HFFc6 (cell line): ENCODE data around the gene LUZP2. TPM values are rescaled to one million over a fixed set of nuclear protein-coding genes. Genes with fewer than 3 reads are reported as not detected.

ENCODE experiments used
- DNase-seq: peaks from one replicate; pipeline ENCODE4 v3.0.0-alpha.2; 2018
- H3K27ac Mint-ChIP-seq: 2 replicates; pipeline ENCODE4 v1.8.0; 2020; ENCODE audit warnings: mild to moderate bottlenecking, mixed read lengths
- H3K27me3 Mint-ChIP-seq: 2 replicates; pipeline ENCODE4 v1.8.0; 2021; ENCODE audit warnings: mild to moderate bottlenecking, moderate library complexity, mixed read lengths; ENCODE audit not compliant: insufficient read depth
- H3K36me3 Mint-ChIP-seq: 2 replicates; pipeline ENCODE4 v1.8.0; 2021; ENCODE audit warnings: low read depth, mixed read lengths
- H3K4me1 Mint-ChIP-seq: 2 replicates; pipeline ENCODE4 v1.8.0; 2020; ENCODE audit warnings: low read depth, mixed read lengths
- H3K4me3 Mint-ChIP-seq: 2 replicates; pipeline ENCODE4 v1.8.0; 2020; ENCODE audit warnings: mild to moderate bottlenecking, moderate library complexity, mixed read lengths
- H3K9me3 Mint-ChIP-seq: 2 replicates; pipeline ENCODE4 v1.8.0; 2020; ENCODE audit warnings: mild to moderate bottlenecking, mixed read lengths
- total RNA-seq, 6 experiments: library from RNA; stranded (reverse); fragmentation: NEBNext Ultra II Directional; extraction: Animal tissue kit (Norgen Biotek cat#: 25700); gene quantifications; 2 replicates in 1 of 6; 3 replicates in 5 of 6; pipeline ENCODE4 v1.2.3, GENCODE V29; 2021
- TF ChIP-seq, protein P1 (sequence below): fragments of 200-600 bp; sonication (generic); IDR thresholded peaks from 2 replicates; pipeline ENCODE4 v1.5.0; 2021; ENCODE audit warnings: antibody characterized with exemption, mild to moderate bottlenecking

Gene LUZP2
- total RNA-seq, 6 experiments from 2014 or later = not detected

DNA sequence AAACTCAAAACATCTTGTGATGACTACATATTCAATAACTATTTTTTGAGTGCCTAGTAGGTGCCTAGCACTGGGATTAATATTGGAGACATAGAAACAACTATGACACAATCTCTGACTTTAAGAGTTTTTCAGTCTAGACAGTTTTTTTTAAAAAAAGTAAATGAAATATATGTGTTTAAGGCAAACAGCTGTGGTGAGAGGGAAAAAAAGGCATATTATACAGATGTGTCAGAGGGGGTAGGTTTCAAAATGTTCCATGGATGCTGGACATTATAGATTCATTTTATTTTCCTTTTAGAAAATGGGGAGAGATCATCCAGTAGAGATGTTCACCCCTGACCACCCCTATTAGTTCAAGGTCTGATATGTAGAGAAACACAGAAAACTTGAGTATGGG is 90.8 kb downstream of the LUZP2 start:
- Mint-ChIP-seq H3K4me3 (no peak overlapping the region; the same call in 1 of the 2 replicates), H3K9me3 (peaks cover 9% of the 10 kb centered on the region; the same call in 1 of the 2 replicates), H3K36me3 (no peaks in the 10 kb centered on the region), H3K4me1 (peaks cover 11% of the 10 kb centered on the region; the same call in 1 of the 2 replicates), H3K27me3 (no peaks in the 10 kb centered on the region), H3K27ac (no peak overlapping the region)
- TF ChIP-seq, protein P1, sequence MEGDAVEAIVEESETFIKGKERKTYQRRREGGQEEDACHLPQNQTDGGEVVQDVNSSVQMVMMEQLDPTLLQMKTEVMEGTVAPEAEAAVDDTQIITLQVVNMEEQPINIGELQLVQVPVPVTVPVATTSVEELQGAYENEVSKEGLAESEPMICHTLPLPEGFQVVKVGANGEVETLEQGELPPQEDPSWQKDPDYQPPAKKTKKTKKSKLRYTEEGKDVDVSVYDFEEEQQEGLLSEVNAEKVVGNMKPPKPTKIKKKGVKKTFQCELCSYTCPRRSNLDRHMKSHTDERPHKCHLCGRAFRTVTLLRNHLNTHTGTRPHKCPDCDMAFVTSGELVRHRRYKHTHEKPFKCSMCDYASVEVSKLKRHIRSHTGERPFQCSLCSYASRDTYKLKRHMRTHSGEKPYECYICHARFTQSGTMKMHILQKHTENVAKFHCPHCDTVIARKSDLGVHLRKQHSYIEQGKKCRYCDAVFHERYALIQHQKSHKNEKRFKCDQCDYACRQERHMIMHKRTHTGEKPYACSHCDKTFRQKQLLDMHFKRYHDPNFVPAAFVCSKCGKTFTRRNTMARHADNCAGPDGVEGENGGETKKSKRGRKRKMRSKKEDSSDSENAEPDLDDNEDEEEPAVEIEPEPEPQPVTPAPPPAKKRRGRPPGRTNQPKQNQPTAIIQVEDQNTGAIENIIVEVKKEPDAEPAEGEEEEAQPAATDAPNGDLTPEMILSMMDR = no peak
- DNase-seq = no peak

DNA sequence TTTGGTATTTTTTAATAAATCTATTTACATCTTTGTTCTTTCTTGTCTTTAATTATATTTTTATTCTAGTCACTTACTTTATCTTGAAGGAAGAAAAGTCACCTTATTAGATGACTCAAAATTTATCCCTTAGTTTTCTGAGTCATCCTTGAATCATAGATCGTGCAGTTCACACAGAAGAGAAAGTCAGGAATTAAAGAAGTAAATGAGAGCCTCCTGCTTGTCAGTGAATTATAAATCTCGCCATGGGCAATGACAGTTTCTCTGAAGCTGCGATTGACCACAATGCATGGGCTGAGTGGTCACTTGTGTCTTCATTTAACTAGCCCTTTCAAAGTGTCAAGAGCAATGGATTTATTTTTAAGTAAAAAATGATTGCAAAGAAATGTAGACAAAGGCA is 91.2 kb downstream of the LUZP2 start:
- no peak for DNase-seq
- no peaks in the 10 kb centered on the region for H3K36me3 Mint-ChIP-seq

DNA sequence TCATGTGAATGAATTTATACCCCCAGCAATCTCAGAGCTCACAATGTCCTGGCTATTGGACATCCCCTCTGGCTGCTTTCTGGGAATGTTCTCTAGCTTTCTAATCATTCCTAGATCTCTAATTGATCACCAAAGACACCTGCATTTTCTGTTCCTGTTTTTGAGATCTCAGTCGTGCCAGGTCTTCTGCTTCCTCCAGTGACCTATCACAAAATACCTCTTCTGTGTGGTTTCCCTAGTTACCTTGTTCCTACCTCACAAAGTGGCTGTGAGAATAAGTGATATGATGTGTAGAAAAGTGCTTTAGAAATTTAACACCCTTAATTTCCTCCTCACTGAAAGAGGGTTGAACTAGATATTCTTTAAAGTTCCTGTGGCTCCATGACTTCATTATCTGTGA is 92.2 kb downstream of the LUZP2 start:
- H3K4me1 Mint-ChIP-seq = peaks cover 11% of the 10 kb centered on the region; the same call in 1 of the 2 replicates

More for the DNA sequence above, 91.2 kb downstream of the LUZP2 start:
- Mint-ChIP-seq H3K27ac (no peak overlapping the region), H3K9me3 (peaks cover 8% of the 10 kb centered on the region; the same call in 1 of the 2 replicates), H3K27me3 (no peaks in the 10 kb centered on the region), H3K4me3 (peak overlapping the region; percentile 49; the same call in 1 of the 2 replicates), H3K4me1 (peaks cover 11% of the 10 kb centered on the region; the same call in 1 of the 2 replicates)
- TF ChIP-seq, protein P1 = no peak

DNA sequence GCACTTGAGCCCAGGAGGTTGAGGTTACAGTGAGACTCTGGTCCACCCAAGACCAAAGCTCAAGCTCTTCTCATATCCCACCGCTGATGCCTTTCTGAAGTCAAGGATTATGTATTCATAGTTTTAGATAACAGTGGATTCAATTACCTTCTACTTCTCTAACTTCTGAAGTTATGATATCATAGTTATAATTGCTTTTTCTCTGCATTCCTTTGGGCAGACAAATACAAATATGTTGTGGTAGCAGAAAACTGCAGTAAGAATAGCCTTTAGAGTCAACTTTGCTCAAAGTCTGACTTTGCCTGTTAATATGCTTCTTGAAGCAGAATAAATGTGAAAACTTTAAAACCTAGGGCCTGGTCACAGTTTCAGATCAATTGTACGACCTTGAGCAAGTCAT is 94.4 kb downstream of the LUZP2 start:
- H3K9me3 Mint-ChIP-seq = no peaks in the 10 kb centered on the region; the same call in 1 of the 2 replicates
- no peak overlapping the region for H3K27ac Mint-ChIP-seq
- H3K4me3 Mint-ChIP-seq = no peak overlapping the region
- H3K36me3 Mint-ChIP-seq = no peaks in the 10 kb centered on the region
- H3K4me1 Mint-ChIP-seq = peaks cover 11% of the 10 kb centered on the region; the same call in 1 of the 2 replicates
- H3K27me3 Mint-ChIP-seq = no peaks in the 10 kb centered on the region
- TF ChIP-seq, protein P1 = no peak
- no peak for DNase-seq

More for the DNA sequence above, 92.2 kb downstream of the LUZP2 start:
- Mint-ChIP-seq H3K9me3 (peaks cover 3% of the 10 kb centered on the region; the same call in 1 of the 2 replicates), H3K27me3 (no peaks in the 10 kb centered on the region), H3K4me3 (no peak overlapping the region), H3K27ac (no peak overlapping the region), H3K36me3 (no peaks in the 10 kb centered on the region)
- no peak for DNase-seq
- TF ChIP-seq, protein P1 = no peak

DNA sequence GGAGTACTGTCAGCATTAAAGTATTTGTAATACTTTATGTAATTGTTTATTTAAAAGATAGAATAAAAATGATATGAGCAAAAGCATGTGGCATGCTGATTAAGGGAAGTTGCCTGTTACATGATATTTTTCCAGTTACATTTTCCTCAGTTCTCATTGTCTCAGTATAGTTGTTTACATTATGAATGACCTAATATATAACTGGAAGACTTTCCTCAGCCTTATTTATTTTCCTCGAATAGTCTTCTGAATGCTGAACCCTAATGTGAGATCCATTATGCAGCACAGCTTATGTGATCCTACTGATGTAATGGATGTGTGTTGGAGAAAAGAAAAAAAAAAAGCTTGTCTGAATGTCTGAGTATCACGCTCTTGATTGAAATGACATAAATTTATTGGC is 95.5 kb downstream of the LUZP2 start:
- no peak for DNase-seq
- TF ChIP-seq, protein P1 = no peak
- Mint-ChIP-seq H3K9me3 (no peaks in the 10 kb centered on the region; the same call in 1 of the 2 replicates), H3K27ac (no peak overlapping the region), H3K27me3 (no peaks in the 10 kb centered on the region), H3K4me3 (no peak overlapping the region), H3K4me1 (peaks cover 11% of the 10 kb centered on the region; the same call in 1 of the 2 replicates), H3K36me3 (no peaks in the 10 kb centered on the region)
